Germinal center (tissue), 1 donor: ENCODE results near the gene IFNA1.
"Not testable (repeated sequence)": the region's sequence is repeated elsewhere in the genome, so short reads cannot be mapped to it uniquely, and the experiment has no call there.

Experiments
- DNase-seq: peaks from one replicate; pipeline ENCODE4 v3.0.0; 2012; ENCODE audit warnings: mixed read lengths, low spot score

IFNA1 gene

DNA sequence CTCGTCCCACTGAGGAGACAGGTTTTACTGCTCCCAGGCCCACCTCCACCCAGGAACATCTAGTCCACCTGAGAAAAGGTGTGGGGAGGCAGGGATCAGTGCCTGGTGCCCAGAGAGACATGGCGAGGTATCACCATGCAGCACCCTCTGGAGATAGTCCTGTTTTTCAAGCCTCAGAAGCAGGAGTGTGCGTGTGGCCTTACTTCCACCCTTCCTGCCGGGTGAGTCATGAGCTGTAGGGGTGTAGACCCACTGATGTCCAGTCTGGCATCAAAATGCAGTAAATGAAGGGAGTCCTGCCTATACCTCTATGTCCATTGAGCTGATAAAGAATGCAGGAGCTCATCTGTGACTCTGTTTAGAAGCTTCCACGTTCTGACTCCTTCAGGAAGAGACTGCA lies 9.1 kb downstream of the IFNA1 start:
- DNase-seq, result not testable (repeated sequence)

DNA sequence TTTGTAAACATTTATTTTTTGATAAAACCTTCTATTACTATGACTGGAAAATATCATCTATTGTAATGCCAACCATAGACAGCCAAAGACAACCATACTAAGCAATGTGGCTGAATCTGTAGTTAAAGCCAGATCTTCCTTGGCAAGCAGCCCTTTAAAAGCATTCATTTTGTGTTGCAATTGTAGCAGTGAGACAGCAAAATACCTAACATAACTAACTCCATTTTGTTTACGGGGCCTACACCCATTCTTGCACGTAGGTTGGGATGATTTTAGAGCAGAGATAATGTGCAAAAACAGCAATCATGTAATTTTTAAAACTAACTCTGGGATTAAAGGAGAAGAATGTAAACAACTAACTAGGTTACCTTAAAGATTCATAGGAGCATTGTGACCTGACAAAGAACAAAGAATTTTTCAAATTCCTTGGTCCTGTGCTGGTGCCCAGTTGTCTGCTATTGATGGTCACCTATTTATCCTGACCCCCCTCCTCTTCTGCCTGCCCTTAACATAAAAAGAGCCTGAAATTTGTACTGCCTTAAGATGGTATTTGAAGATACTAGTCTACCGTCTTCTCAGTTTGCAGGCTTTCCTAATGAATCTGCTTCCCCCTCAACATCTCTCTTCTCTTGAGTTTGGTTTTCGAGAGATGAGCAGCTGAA lies 10.6 kb downstream of the IFNA1 start:
- no peak for DNase-seq

DNA sequence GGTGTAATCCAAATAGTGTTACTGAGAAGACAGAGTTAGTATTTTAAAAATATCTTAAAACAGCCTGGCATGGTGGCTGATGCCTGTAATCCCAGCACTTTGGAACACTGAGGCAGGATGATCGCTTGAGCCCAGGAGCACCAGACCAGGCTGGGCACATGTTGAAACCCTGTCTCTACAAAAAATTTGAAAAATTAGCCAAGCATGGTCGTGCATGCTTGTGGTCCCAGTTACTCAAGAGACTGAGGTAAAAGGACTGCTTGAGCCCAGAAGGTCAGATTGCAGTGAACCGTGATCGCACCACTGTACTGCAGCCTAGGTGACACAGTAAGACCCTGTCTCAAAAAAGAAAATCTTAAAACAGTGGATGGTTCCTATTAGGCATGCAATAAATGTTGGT lies 12.4 kb downstream of the IFNA1 start:
- DNase-seq, result no peak

DNA sequence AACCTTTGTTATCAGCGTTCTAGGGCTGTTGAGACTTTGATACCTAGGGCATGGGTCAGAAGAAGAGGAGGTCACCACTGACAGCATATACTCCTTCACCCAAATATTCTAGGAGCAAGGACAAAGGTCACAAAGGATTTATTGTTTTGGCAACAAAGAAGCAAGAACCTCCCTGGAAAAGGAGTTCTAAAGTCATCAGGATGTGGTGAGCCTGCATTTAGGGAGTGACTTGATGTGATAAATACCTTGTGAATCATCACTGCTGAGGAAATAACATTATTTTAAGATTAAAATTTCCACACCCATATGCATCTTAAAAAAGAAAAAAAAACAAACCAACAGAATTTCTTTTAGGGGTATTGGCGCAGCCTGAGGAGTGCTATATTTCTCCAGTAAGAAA lies 13.9 kb downstream of the IFNA1 start:
- no peak for DNase-seq

DNA sequence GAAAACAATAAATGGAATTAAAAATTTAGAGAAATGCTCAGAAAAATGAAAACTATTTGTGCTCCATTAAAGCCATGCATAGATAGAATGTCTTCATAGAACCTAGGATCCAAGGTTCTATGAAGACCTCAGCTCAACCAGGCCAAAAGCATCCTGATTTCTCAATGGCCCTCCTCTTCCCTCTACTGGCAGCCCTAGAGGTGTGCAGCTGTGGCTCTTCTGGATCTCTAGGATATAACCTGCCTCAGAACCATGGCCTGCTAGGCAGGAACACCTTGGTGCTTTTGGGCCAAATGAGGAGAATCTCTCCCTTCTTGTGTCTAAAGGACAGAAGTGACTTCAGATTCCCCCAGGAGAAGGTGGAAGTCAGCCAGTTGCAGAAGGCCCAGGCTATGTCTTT lies 15.1 kb downstream of the IFNA1 start:
- DNase-seq, result peak; percentile 7

DNA sequence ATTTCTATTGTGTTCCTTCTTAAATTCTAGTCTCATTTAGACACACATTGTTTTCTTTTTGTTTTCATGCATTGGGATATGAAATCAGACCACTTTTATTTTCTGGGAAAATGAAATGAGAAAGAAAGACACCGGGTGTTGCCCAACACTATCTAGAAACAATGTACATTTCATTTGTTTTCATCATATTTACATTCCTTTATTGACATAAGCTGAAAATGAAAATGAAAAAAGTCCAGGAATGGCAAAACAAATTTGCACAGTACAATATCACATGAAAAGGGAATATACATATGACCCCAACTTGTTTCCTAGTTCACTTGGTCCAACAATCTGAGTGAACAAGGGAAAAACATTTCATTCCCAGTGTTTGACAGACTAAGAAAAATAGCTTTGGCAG lies 21.1 kb downstream of the IFNA1 start:
- no peak for DNase-seq

DNA sequence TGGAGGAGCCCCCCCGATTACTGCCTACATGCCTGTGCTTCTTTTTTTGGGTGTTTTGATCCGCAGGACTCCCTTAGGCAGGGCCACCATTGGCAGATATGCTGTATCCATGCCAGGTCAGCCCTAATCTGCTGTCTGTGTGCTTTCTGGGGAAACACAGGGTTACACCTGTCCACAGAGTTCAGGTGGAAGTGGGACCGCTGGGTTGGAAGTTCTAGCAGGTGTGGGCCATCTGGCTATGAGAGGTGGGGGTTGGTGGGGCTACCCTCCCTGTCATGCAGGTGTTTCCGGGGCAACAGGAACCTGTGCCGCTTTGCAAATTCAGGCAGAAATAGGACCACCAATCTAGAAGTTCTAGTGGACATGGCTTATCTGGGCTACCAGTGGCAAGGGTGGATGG lies 24.9 kb downstream of the IFNA1 start:
- DNase-seq, result no peak

DNA sequence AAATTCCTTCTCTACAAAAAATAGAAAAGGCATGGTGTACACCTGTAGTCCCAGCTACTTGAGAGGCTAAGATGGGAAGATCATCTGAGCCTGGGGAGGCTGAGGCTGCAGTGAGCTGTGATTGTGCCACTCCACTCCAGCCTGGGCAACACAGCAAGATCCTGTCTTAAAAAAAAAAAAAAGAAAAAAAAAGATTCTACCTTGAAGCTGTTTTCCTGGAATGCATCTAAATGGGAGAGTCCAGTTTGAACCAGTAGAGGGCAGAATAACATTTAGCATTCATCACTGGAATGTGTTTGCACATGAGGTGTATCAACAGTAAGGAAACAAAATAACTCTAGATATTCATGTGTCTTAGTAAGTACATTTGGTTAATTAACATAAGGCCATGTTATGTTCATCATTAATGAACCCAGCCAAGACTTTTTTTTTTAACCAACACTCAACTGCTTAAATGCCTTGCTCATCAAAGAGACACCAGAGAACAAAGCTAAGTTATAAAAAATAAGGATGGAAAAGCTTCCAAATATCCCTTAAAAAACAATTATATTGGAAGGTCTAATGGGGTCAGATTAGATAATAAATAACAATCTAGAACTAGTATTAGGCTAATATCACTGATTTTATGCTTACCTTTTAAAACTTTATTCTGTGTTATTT lies 25.8 kb downstream of the IFNA1 start:
- DNase-seq, result peak; percentile 31

DNA sequence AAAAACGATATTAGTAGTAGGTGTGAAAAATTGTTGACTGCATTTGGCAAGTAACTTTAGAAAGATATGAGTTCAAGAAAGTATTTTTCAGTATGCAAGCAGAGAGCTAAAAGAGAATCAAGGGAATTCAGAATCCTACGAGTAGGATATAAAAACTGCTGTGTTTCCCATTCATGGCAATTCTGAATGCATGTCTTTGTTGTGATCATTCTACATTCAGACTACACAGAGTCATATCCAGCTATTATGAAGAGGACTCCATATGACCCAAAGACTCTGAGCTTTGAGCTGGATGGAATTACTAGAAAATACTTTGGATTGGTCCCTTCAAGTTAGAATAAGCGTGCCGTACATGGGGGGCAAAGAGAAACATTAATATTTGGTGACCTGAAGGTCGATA lies 29.9 kb downstream of the IFNA1 start:
- DNase-seq, result no peak

DNA sequence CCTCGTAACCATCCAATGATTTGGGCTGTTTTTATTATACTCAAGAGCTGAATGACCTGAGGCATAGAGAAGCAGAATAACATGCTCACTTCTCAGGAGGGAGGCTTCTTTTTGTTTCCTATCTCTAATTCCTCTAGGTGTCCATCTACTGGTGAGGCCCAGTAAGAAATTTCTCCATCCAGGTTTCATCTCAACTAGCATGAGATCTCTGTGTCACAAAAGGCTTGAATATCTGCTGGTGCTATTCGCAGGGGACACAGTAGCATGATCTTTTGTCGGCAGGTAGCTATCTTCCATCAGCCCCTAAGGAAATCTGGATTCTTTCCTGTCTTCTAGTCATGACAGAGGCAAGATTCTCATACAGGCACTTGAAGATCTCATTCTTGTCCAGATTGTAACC lies 33.0 kb downstream of the IFNA1 start:
- no peak for DNase-seq

DNA sequence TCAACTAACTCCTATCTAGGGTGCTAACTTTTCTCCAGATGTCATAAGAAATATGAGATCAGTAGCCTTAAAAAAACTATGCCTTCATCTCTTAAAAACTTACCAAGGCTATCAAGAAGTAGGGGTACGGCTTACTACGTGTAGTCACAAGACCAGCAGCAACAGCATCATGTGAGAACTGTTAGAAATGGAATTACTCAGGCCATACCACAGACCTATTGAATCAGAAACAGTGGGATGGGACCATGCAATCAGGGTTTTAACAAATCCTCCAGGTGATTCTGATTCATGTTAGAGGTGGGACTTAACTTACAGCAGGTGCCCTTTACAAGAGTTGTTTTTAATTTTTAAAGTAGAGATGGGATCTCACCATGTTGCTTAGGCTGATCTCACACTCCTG lies 37.2 kb downstream of the IFNA1 start:
- DNase-seq, result no peak

DNA sequence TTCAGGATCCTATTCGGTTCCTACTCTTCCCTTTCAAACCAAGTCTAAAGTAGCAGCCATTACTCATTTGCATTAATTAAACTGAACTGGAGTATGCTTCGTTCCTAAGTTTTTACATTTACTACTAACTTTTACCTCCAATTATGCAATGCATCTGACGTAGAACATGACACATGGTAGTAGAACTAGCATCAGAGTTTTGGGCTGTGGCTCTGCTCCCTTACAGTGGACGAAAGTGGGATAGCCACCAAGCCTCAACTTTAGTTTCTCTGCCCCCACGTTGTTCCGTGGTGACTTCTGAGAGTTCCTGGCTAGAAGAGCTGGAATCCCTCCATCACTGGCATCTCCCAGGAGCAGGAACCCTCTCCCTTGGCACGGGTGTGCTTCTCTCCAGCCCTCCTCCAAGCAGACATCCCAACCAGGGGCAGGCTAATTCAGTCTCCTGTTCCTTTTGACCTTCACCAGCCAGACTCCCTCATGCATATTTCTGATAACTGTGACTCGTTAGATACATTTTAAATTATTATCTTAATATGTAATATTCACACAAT lies 39.0 kb downstream of the IFNA1 start:
- no peak for DNase-seq

DNA sequence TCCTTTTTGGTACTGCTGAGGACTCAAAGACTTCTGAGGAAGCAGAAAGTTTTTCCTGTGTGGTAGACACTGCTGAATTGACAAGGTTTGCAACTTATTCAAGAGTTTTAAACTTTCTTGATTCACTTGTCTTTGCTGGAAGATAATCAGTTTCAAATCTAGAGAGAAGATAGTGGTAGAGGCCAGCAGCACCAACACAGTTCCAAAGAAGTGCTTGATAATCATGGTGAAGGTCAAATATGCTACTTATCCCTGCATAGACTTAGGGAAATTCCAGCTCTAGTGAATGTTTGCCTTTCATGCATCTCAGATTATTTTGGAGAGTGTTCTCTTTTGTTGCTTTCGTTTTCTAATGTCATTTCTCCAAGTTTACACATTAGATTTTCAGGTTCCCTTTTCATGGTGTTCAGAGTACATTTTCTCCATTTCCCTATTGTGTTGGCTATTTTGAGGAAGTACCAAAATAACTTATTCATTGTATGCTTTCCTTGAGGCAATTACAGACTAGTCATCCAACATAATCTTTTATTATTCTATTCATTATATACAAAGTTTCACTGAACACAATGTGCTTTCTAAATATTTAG lies 41.3 kb downstream of the IFNA1 start:
- no peak for DNase-seq

DNA sequence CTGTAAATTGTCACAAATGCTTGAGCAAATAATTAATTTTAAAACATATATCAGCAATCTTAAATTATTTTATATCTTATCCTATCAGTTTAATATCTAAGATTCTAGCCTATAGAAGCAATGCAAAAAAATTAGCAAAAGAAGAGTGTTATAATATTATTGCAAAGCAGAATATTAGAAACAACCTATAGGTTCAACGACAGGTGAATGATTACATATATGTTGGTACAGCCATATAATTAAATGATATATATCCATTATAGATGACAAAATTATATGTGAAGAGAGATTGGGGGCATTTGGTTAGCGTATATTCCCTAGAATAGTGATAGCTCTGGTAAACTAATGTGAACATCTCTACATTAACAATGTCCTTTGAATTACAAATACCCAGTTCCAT lies 42.0 kb downstream of the IFNA1 start, which contains the start of gene IFNE:
Gene IFNE (minus strand): TSS at position 101 of the 400 bp plus-strand sequence. CDS start 619 bp downstream, outside the sequence.
- DNase-seq, result no peak
